HG03575 (cell line): ENCODE data around the gene EYA2.
"Not testable (repeated sequence)": the region's sequence is repeated elsewhere in the genome, so short reads cannot be mapped to it uniquely, and the experiment has no call there.

Source experiments
- ATAC-seq: cut with Tn5 transposase; IDR thresholded peaks from one replicate; pipeline ENCODE4 v1.9.1; 2021; ENCODE audit not compliant: unreplicated experiment, insufficient number of reproducible peaks, low FRiP score; ENCODE audit errors: extremely low read depth

EYA2 gene

GRCh38 chr20:46946181-46946624, 51.6 kb downstream of the EYA2 start:
- ATAC-seq, result no peak

- ATAC-seq, result no peak
Measured at GRCh38 chr20:46946796-46947195, 52.2 kb downstream of the EYA2 start.

DNA sequence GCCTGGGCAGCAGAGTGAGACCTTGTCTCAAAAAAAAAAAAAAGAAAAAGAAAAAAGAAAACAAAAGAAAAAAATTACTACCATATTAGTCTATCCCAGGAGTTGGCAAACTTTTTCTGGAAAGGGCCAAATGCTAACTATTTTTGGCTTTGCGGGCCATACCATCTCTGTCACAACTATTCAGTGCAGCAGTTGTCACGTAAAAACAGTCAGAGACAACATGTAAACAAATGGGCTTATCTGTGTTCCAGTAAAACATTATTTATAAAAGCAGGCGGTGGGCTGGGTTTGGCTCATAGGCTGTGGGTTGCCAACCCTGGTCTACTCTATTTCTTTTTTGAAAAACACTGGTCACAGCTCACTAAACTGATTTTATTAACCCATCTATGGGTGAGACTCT, 53.4 kb downstream of the EYA2 start:
- no peak for ATAC-seq

DNA sequence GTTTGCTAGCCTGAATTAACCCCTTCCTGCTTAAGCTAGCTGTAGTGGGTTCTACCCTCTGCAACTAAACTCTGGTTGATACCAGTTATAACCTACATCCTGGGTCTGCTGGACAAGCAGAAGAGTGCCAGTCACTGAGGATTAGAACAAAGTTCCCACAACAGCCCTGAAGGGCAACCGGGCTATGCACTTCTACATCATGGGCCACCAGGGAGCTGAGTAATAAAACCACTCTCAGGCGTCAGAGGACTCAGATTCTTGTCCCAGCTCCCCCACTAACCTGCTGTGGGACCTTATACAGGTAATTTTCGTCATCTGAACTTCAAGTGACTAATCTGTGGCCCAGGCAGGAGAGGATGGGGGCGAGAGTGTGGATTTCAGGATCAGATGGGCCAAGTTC, 56.8 kb downstream of the EYA2 start:
- no peak for ATAC-seq

DNA sequence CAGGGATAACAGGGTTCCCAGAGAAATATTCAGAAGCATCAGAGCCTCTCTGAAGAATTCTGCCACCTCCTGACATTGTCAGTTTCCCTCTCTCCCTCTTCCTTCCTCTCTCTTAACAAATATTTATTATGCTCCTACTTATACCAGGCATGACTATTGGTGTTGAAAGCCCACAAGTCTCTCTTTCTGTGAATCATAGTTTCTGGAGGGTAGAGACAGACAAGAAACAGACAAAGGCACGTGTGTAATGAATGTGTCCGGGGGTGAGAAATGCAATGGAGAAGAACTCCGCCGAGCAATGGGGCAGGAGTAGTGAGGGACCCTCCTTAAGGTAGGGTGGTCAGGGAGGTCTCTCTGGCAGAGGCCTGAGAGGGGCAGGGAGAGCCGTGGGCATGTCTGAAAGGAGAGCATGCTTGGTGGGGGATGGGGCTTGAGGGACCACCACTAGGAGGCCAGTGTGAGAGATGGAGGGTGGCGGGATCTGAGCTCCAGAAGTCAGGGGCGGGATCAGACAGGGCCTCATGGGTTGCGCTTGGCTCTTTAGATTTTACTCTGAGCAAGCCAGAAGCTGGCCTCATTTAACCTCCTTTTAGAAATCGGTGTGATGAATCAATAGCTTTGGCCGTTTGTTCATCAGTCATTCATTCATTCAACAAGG, 57.3 kb downstream of the EYA2 start:
- ATAC-seq, result no peak

- ATAC-seq, result no peak
Measured at GRCh38 chr20:46953596-46953995, 59.0 kb downstream of the EYA2 start.

- ATAC-seq, result no peak
Measured at GRCh38 chr20:46954490-46955038, 59.9 kb downstream of the EYA2 start.

GRCh38 chr20:46955601-46956556, 61.2 kb downstream of the EYA2 start:
- ATAC-seq, result no peak

GRCh38 chr20:46959081-46959692, 64.5 kb downstream of the EYA2 start:
- ATAC-seq, result no peak

DNA sequence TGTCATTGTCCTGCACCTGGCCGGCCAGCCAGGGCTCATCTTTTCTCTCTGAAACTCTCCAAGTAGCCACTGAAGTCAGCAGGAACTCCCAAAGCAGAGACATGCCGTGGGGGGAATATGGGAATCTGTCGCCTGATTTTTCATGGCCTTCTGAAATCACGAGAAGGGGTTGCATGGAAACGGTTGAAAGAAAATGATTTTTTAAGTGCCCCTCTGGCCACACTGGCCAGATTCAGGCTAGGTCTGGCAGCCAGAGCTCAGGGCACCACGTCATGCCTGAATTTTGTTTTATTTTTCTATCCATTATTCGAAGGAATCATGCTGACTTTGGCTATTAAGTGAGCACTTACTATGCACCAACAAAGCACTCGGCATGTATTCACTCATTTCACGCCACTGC, 65.2 kb downstream of the EYA2 start:
- no peak for ATAC-seq

GRCh38 chr20:46960536-46960935, 65.9 kb downstream of the EYA2 start:
- ATAC-seq, result no peak

DNA sequence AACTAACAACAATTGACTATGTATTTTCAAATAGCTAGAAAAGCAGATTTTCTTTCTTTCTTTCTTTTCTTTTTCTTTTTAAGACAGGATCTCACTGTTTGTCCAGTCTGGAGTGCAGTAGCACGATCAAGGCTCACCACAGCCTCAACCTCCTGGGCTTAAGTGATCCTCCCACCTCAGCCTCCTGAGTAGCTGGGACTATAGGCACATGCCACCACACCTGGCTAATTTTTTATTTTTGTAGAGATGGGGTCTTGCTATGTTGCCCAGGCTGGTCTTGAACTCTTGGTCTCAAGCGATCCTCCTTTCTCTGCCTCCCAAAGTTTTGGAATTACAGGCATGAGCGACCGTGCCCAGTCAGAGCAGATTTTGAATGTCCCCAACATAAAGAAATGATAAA, 67.3 kb downstream of the EYA2 start:
- ATAC-seq, result not testable (repeated sequence)

GRCh38 chr20:46962452-46963195, 68.0 kb downstream of the EYA2 start:
- ATAC-seq, result no peak

DNA sequence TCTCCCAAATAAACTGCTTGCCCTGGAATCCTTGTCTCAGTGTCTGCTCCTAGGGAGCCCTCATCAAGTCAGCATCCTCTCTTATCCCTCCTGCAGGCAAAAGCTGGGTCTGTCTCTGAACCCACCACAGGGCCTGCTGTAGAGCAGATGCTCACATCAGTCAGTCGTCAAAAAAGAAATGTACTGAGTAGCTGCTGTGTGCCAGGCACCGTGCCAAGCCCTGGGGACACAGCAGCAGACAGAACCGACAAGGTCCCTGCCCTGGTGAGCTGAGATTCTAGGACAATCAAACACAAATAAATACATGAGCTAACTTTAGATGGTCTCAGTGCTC, 68.5 kb downstream of the EYA2 start:
- ATAC-seq, result no peak

DNA sequence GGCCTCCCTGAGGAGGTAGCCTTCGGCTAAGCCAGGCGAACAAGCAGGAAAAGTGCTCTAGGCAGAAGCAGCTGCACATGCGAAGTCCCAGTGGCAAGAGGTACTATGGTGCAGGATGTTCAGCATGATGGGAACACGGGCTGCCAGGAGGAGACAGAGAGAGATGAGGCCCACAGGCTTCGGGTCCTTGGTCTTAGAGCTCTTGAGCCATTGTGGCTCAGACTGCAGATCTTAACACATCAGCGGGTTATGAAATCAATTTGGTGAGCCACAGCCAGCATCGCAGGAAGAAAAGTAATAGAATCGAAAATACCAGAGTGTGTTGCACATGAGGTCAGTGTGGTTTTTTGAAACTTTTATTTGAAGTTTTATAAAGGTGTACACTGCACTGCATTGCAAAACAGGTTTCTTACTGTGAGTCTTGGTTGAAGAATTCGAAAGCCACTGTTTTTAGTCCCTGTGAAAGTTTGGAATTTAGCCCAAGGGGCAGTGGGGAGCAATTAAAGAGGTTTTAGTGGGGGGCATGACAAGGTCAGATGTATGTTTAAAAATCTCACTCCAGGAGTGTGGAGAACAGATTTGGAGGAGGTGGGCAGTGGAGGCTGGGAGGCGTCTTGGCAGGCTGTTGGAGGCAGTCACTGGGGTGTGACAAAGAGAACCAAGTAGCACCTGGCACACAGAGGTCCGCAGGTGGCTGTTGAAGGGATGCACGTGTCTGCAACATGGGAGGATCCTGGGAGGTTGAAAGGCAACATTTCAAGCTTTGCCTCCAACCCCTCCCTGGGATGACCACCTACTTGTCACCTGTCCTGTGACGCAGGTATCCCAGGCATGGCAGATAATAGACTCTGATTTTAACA, 69.3 kb downstream of the EYA2 start:
- no peak for ATAC-seq

GRCh38 chr20:46964618-46965455, 70.2 kb downstream of the EYA2 start:
- ATAC-seq, result no peak

DNA sequence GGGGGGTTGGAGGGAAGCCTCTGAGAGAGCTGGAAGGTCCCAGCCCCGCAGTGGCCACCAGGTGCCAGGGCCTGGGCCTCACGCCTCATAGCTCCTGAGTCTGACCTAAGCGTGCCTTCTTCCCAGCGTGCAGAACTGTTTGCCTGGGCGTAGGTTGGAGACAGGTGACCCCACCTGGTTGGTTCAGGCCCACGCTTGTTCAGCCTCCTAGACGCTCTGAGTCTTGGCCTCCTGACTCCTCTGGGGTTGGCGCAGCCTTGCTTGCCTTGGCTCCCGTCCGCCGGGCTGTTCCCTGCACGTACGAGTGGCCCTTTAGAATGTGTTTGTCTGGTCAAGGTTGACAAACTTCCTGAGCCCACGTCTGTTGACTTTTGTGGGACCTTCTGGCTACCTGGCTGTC, 70.8 kb downstream of the EYA2 start:
- ATAC-seq, result no peak
